ENCODE data around the gene PKHD1. TPM values are rescaled to one million over a fixed set of nuclear protein-coding genes. Genes with fewer than 3 reads are reported as not detected.

The PKHD1 gene
- total and polyA plus RNA-seq, 2 of the 8 experiments (the other 6 are each of a cell fraction or from before 2014, with no cell fraction given) = 0.06 to 0.09 TPM

DNA sequence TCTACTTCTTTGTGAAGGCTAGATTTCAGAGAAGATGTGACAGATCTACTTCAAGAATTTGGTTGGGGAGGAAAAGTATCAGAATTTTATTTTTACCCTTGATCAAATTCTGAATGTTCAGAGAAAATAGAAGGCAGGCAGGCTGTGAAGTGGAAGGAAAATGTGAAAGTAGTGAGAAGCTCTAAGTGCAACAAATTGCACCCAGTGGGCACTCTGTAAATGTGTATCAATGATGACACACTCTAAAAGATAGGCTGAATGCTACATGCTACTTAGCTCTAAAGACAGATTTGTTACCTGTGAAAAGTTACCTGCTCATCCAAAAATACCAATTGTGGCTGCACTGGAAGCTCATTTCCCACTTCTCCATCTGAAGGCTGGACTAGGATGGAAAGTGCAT lies 438.6 kb downstream of the PKHD1 start:
- H2AFZ ChIP-seq (ENCODE audit: low read length) = no peak overlapping the region
- H4K20me1 ChIP-seq (replicated peaks in 1 of 2; ENCODE audit: control insufficient read depth in 1 of 2, insufficient read depth in 2 of 2, low read length in 2 of 2) = no peaks in the 10 kb centered on the region
- no peak overlapping the region for H2BK15ac ChIP-seq (ENCODE audit: low read length)
- H2BK12ac ChIP-seq (ENCODE audit: low read depth, low read length) = no peak overlapping the region
- no peak overlapping the region for H3K27ac ChIP-seq (ENCODE audit: low read depth, low read length)
- H3K36me3 ChIP-seq (ENCODE audit: control insufficient read depth in 2 of 4, insufficient read depth in 4 of 4, low read length in 3 of 4) = no peaks in the 10 kb centered on the region
- no peak overlapping the region for H3K4me3 ChIP-seq (ENCODE audit: extremely low read depth in 1 of 4, insufficient read depth in 2 of 4, low read depth in 3 of 4, low read length in 4 of 4)
- H3K23ac ChIP-seq (ENCODE audit: insufficient read length) = no peak overlapping the region
- H4K5ac ChIP-seq (ENCODE audit: insufficient read length, low read depth, low read length) = no peak overlapping the region
- no peak overlapping the region for H2BK5ac ChIP-seq (ENCODE audit: low read depth, low read length)
- H2AK5ac ChIP-seq (ENCODE audit: low read depth, low read length) = no peak overlapping the region
- H3K9ac ChIP-seq (replicated peaks in 1 of 4; ENCODE audit: extremely low read depth in 1 of 4, low read depth in 3 of 4, low read length in 3 of 4) = no peak overlapping the region
- no peak overlapping the region for H3K56ac ChIP-seq (replicated peaks; ENCODE audit: insufficient read length, low read depth, low read length)
- no peak overlapping the region for H2BK20ac ChIP-seq (ENCODE audit: low read length)
- ChIA-PET CTCF (ENCODE audit: partially characterized antibody) (interaction anchor here (0.5 to 2.2 kb wide), 2 partner anchors 79 to 602 kb away, joined by 3 to 6 read pairs; no protein-coding TSS in a partner anchor), POLR2A (ENCODE audit: partially characterized antibody) (no interaction called here)
- H2BK120ac ChIP-seq (replicated peaks; ENCODE audit: low read depth, low read length) = no peak overlapping the region
- no peak overlapping the region for H3K4me2 ChIP-seq (ENCODE audit: insufficient read depth in 1 of 2, low read depth in 2 of 2, low read length in 2 of 2)
- H3K23me2 ChIP-seq (ENCODE audit: low read depth, low read length) = no peaks in the 10 kb centered on the region
- H4K8ac ChIP-seq (ENCODE audit: extremely low read depth, insufficient read depth, low read length) = no peak overlapping the region
- H3K79me1 ChIP-seq (ENCODE audit: low read depth, low read length) = no peaks in the 10 kb centered on the region
- no peaks in the 10 kb centered on the region for H3K4me1 ChIP-seq (replicated peaks in 1 of 4; ENCODE audit: control insufficient read depth in 3 of 4, insufficient read depth in 4 of 4, low read length in 3 of 4)
- H3K14ac ChIP-seq (ENCODE audit: insufficient read length) = no peak overlapping the region
- no peak overlapping the region for H4K91ac ChIP-seq (replicated peaks; ENCODE audit: insufficient read length, low read length)
- DNase-seq (ENCODE audit: low read depth in 1 of 2, low spot score in 2 of 2) (no peak), FAIRE-seq (no peak)
- no peaks in the 10 kb centered on the region for H3K9me3 ChIP-seq (ENCODE audit: insufficient read depth in 2 of 2, low read depth in 1 of 2, low read length in 1 of 2)
- no peak overlapping the region for H3K4ac ChIP-seq (replicated peaks; ENCODE audit: insufficient read length, low read depth, low read length)
- no peak overlapping the region for H3K18ac ChIP-seq (ENCODE audit: extremely low read depth, low read length)
- H3K27me3 ChIP-seq (replicated peaks in 1 of 4; ENCODE audit: control insufficient read depth in 3 of 4, extremely low read depth in 1 of 4, insufficient read depth in 3 of 4, low read length in 3 of 4) = peaks cover 0 to 1% (median 0%) of the 10 kb centered on the region in 4 experiments; a peak in 1 of 7 replicates
- H3K79me2 ChIP-seq (ENCODE audit: control insufficient read depth in 1 of 2, insufficient read depth in 2 of 2, low read length in 2 of 2) = no peaks in the 10 kb centered on the region
- TF ChIP-seq FOSL1 (IDR thresholded peaks at IDR 0.05; ENCODE audit: insufficient read depth, low read depth, low read length) (no peak), TCF12 (IDR thresholded peaks at IDR 0.05; ENCODE audit: low read depth, low read length) (no peak), TAF1 (IDR thresholded peaks at IDR 0.05; ENCODE audit: low read depth, low read length) (no peak), TBP (IDR thresholded peaks at IDR 0.05; ENCODE audit: low read depth, low read length) (no peak), POLR2AphosphoS5 (IDR thresholded peaks at IDR 0.05; ENCODE audit: low read depth, low read length) (no peak), CBX8 (IDR thresholded peaks at IDR 0.05; ENCODE audit: borderline replicate concordance, low read depth, low read length) (no peak), BRCA1 (IDR thresholded peaks at IDR 0.05; ENCODE audit: low read depth, low read length) (no peak), TEAD4 (IDR thresholded peaks at IDR 0.05; ENCODE audit: low read depth, low read length) (no peak), JUND (IDR thresholded peaks at IDR 0.05; ENCODE audit: low read length) (no peak), ATF2 (IDR thresholded peaks at IDR 0.05; ENCODE audit: low read length) (no peak), HDAC2 (IDR thresholded peaks at IDR 0.05; ENCODE audit: borderline replicate concordance in 1 of 2, low read depth in 2 of 2, low read length in 2 of 2) (no peak), SIX5 (IDR thresholded peaks at IDR 0.05; ENCODE audit: low read depth, low read length) (no peak), RNF2 (IDR thresholded peaks at IDR 0.05; ENCODE audit: borderline replicate concordance, low read depth, low read length, missing control alignments, poor library complexity, severe bottlenecking) (no peak), SP2 (IDR thresholded peaks at IDR 0.05; ENCODE audit: low read length) (no peak)

All from H1 (cell line).